ENCODE measurements around the gene HOXA7.
A peak's percentile ranks its signal among the peaks of the same experiment; 100 is the strongest.

DNA sequence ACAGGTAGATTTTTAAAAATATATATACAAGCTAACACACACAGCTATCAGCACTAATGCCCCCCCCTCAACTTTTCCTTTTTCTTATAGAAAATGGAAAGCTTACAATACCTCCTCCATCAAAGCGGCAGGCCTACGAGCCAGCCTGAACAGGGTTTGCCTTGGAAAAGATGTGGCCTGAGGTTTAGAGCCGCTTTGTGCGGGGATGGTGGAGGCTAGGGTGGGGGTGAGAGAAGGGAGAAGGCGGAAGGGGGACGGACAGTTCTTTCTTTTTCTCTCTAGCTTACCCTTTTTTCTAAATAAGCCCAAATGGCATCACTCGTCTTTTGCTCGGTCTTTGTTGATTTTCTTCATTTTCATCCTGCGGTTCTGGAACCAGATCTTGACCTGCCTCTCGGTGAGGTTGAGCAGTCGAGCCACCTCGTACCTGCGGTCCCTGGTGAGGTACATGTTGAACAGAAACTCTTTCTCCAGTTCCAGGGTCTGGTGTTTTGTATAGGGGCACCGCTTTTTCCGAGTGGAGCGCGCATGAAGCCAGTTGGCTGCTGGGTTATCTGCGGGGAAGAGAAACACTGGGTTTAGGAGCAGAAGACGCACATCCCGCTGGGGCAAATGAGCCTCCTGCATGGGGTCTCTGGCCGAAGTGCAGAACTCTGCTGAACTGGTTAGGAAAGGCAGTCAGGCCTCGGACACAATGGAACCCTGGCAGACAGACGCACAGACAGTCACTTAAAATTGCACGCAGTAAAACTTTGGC is 7.0 kb upstream of the HOXA7 start:
- TF ChIP-seq, protein P1, sequence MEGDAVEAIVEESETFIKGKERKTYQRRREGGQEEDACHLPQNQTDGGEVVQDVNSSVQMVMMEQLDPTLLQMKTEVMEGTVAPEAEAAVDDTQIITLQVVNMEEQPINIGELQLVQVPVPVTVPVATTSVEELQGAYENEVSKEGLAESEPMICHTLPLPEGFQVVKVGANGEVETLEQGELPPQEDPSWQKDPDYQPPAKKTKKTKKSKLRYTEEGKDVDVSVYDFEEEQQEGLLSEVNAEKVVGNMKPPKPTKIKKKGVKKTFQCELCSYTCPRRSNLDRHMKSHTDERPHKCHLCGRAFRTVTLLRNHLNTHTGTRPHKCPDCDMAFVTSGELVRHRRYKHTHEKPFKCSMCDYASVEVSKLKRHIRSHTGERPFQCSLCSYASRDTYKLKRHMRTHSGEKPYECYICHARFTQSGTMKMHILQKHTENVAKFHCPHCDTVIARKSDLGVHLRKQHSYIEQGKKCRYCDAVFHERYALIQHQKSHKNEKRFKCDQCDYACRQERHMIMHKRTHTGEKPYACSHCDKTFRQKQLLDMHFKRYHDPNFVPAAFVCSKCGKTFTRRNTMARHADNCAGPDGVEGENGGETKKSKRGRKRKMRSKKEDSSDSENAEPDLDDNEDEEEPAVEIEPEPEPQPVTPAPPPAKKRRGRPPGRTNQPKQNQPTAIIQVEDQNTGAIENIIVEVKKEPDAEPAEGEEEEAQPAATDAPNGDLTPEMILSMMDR (IDR thresholded peaks at IDR 0.05): no peak
- TF ChIP-seq EZH2phosphoT487 (IDR thresholded peaks at IDR 0.05) (peak; percentile 53), EZH2 (IDR thresholded peaks at IDR 0.05) (peak; percentile 35)

Measured in neural progenitor cell (in vitro differentiated cells).